HEK293T (cell line): ENCODE data around the gene TNIP3.
"Not testable (repeated sequence)": the region's sequence is repeated elsewhere in the genome, so short reads cannot be mapped to it uniquely, and the experiment has no call there.

Experiments
- CTCF ChIA-PET: fragments of 350-600 bp; formaldehyde crosslinking; extraction: SDS; loops from one replicate; lab custom pipeline; 2021; ENCODE audit warnings: antibody characterized with exemption, inconsistent platforms; lab: Yijun Ruan, JAX
- POLR2A ChIA-PET: fragments of 350-600 bp; formaldehyde crosslinking; extraction: SDS; loops from one replicate; lab custom pipeline; 2020; ENCODE audit warnings: antibody characterized with exemption, inconsistent platforms; lab: Yijun Ruan, JAX
- DNase-seq: peaks from one replicate; pipeline ENCODE4 v3.0.0; 2012; ENCODE audit warnings: mixed read lengths; ENCODE audit errors: extremely low spot score
- ARNT ChIP-seq: fragments of 450-650 bp; IDR thresholded peaks from 2 replicates; pipeline ENCODE4 v1.6.1; 2017; ENCODE audit warnings: mild to moderate bottlenecking
- BHLHE40 ChIP-seq: fragments of 450-650 bp; IDR thresholded peaks from 2 replicates; pipeline ENCODE4 v1.6.1; 2016; ENCODE audit warnings: mild to moderate bottlenecking, moderate library complexity, borderline replicate concordance
- CTBP1 ChIP-seq: fragments of 450-650 bp; IDR thresholded peaks from 2 replicates; pipeline ENCODE4 v1.6.1; 2016; ENCODE audit warnings: borderline replicate concordance
- ELF4 ChIP-seq: fragments of 450-650 bp; IDR thresholded peaks from 2 replicates; pipeline ENCODE4 v1.6.1; 2017; ENCODE audit warnings: antibody characterized with exemption
- FOXA1 ChIP-seq: fragments of 450-650 bp; IDR thresholded peaks from 2 replicates; pipeline ENCODE4 v1.6.1; 2016; ENCODE audit warnings: mild to moderate bottlenecking
- FOXK2 ChIP-seq: fragments of 450-650 bp; IDR thresholded peaks from 2 replicates; pipeline ENCODE4 v1.6.1; 2016; ENCODE audit warnings: mild to moderate bottlenecking
- FOXM1 ChIP-seq: fragments of 450-650 bp; IDR thresholded peaks from 2 replicates; pipeline ENCODE4 v1.6.1; 2017; ENCODE audit warnings: mild to moderate bottlenecking, borderline replicate concordance
- HDGF ChIP-seq: fragments of 450-650 bp; IDR thresholded peaks from 2 replicates; pipeline ENCODE4 v1.6.1; 2017; ENCODE audit warnings: antibody characterized with exemption, borderline replicate concordance
- L3MBTL2 ChIP-seq: fragments of 450-650 bp; conservative IDR thresholded peaks from 2 replicates; pipeline ENCODE4 v1.6.1; 2016; ENCODE audit warnings: mild to moderate bottlenecking
- LEF1 ChIP-seq: fragments of 450-650 bp; IDR thresholded peaks from 2 replicates; pipeline ENCODE4 v1.6.1; 2017; ENCODE audit warnings: mild to moderate bottlenecking, borderline replicate concordance
- NFRKB ChIP-seq: fragments of 450-650 bp; IDR thresholded peaks from 2 replicates; pipeline ENCODE4 v1.6.1; 2016; ENCODE audit warnings: mild to moderate bottlenecking, moderate library complexity
- PKNOX1 ChIP-seq: fragments of 450-650 bp; IDR thresholded peaks from 2 replicates; pipeline ENCODE4 v1.6.1; 2016
- SP1 ChIP-seq: fragments of 450-650 bp; IDR thresholded peaks from 2 replicates; pipeline ENCODE4 v1.6.1; 2017
- SUZ12 ChIP-seq: fragments of 450-650 bp; IDR thresholded peaks from 2 replicates; pipeline ENCODE4 v1.6.1; 2016; ENCODE audit warnings: mild to moderate bottlenecking
- TARDBP ChIP-seq: fragments of 450-650 bp; IDR thresholded peaks from 2 replicates; pipeline ENCODE4 v1.6.1; 2016
- ZNF384 ChIP-seq: fragments of 450-650 bp; IDR thresholded peaks from 2 replicates; pipeline ENCODE4 v1.6.1; 2016

TNIP3 gene

GRCh38 chr4:121180558-121180957 lies 16.4 kb upstream of the TNIP3 start:
- ChIA-PET POLR2A (no interaction called here), CTCF (interaction anchor here (0.6 kb wide), 1 partner anchor 229 kb away, joined by 5 read pairs; no protein-coding TSS in a partner anchor)
- no peak for TF ChIP-seq TARDBP
- no peak for TF ChIP-seq FOXK2
- TF ChIP-seq HDGF, result no peak
- no peak for TF ChIP-seq FOXA1
- TF ChIP-seq ZNF384, result no peak
- no peak for TF ChIP-seq CTBP1
- no peak for TF ChIP-seq ARNT
- DNase-seq, result no peak

- no peak for TF ChIP-seq SP1
- no peak for TF ChIP-seq LEF1
- no peak for TF ChIP-seq ARNT
- no peak for TF ChIP-seq BHLHE40
- TF ChIP-seq L3MBTL2, result no peak
- TF ChIP-seq ELF4, result no peak
- TF ChIP-seq FOXA1, result no peak
- TF ChIP-seq HDGF, result no peak
- no peak for TF ChIP-seq FOXM1
- no peak for TF ChIP-seq SUZ12
- no peak for TF ChIP-seq CTBP1
- TF ChIP-seq ZNF384, result no peak
- TF ChIP-seq NFRKB, result no peak
- TF ChIP-seq TARDBP, result no peak
- no peak for TF ChIP-seq PKNOX1
- no peak for TF ChIP-seq FOXK2
- no peak for DNase-seq
- CTCF ChIA-PET, result interaction anchor here (0.9 kb wide), 1 partner anchor 14 kb away, joined by 3 read pairs; no protein-coding TSS in a partner anchor
- POLR2A ChIA-PET, result no interaction called here
These were observed 13.4 kb upstream of the TNIP3 start for GRCh38 chr4:121177246-121178137.

GRCh38 chr4:121176082-121176934 lies 12.2 kb upstream of the TNIP3 start:
- no peak for DNase-seq
- ChIA-PET POLR2A (no interaction called here), CTCF (no interaction called here)
- TF ChIP-seq PKNOX1 (no peak), SP1 (no peak), FOXM1 (no peak), BHLHE40 (no peak), SUZ12 (no peak), NFRKB (no peak)

- POLR2A ChIA-PET, CTCF ChIA-PET, DNase-seq: not testable (repeated sequence)
These were observed 7.4 kb upstream of the TNIP3 start for GRCh38 chr4:121171477-121171876.

GRCh38 chr4:121168446-121169281 lies 4.5 kb upstream of the TNIP3 start:
- POLR2A ChIA-PET, result no interaction called here
- CTCF ChIA-PET, result no interaction called here
- TF ChIP-seq ARNT, result no peak
- TF ChIP-seq PKNOX1, result no peak
- TF ChIP-seq FOXA1, result no peak
- TF ChIP-seq TARDBP, result no peak
- no peak for TF ChIP-seq CTBP1
- no peak for TF ChIP-seq NFRKB
- no peak for TF ChIP-seq BHLHE40
- no peak for TF ChIP-seq HDGF
- no peak for TF ChIP-seq ZNF384
- no peak for TF ChIP-seq ELF4
- TF ChIP-seq SP1, result no peak
- no peak for TF ChIP-seq SUZ12
- no peak for TF ChIP-seq L3MBTL2
- no peak for TF ChIP-seq FOXM1
- no peak for TF ChIP-seq FOXK2
- TF ChIP-seq LEF1, result no peak
- no peak for DNase-seq
